ENCODE results near the gene DLGAP1. TPM values are rescaled to one million over a fixed set of nuclear protein-coding genes. Genes with fewer than 3 reads are reported as not detected.

Gene DLGAP1
- total and polyA plus RNA-seq, 7 experiments from 2014 or later, result 0.32 to 1.0 TPM; not detected in 5

DNA sequence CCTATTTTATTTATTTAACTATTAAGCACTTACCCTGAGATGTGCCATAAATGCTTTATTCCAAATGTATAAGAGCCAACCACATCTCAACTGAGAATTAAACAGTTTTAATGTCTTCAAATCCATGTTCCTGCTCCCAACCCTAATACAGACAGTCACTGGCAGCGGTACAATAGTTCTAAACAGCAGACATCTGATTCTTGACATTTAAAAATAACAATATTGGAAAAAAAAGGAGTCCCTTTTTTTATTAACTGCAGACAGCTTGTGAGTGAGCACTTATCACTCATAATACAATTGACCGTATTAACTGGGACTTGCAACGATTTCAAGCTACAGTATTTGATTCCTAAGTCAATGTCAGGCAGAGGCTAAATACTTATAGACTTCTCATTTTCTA lies 580.5 kb downstream of the DLGAP1 start:
- CTCF ChIA-PET, result no interaction called here
- Histone ChIP-seq H3K27ac (ENCODE audit: low read depth, low read length) (no peak overlapping the region), H3K4me1 (ENCODE audit: control insufficient read depth in 2 of 2, insufficient read depth in 2 of 2, low read length in 2 of 2) (no peaks in the 10 kb centered on the region), H3K4me3 (ENCODE audit: low read length) (no peak overlapping the region), H3K27me3 (ENCODE audit: control insufficient read depth in 2 of 2, insufficient read depth in 2 of 2, low read length in 2 of 2) (no peaks in the 10 kb centered on the region), H3K36me3 (ENCODE audit: control insufficient read depth in 2 of 3, insufficient read depth in 3 of 3, low read length in 3 of 3) (no peaks in the 10 kb centered on the region), H3K9me3 (ENCODE audit: control insufficient read depth in 2 of 3, low read length in 3 of 3) (no peaks in the 10 kb centered on the region)
- Mint-ChIP-seq H3K9me3 (peaks cover 0 to 3% (median 0%) of the 10 kb centered on the region in 11 donors), H3K4me1 (peaks cover 0 to 8% (median 0%) of the 10 kb centered on the region in 7 donors), H3K4me3 (no peak overlapping the region), H3K36me3 (no peaks in the 10 kb centered on the region), H3K27me3 (peaks cover 15 to 47% (median 39%) of the 10 kb centered on the region in 5 donors), H3K27ac (no peak overlapping the region)
- DNase-seq (no peak), ATAC-seq (no peak)
- POLR2A ChIA-PET, result no interaction called here
- intact Hi-C loops (cut with micrococcal nuclease), result no loop called here

DNA sequence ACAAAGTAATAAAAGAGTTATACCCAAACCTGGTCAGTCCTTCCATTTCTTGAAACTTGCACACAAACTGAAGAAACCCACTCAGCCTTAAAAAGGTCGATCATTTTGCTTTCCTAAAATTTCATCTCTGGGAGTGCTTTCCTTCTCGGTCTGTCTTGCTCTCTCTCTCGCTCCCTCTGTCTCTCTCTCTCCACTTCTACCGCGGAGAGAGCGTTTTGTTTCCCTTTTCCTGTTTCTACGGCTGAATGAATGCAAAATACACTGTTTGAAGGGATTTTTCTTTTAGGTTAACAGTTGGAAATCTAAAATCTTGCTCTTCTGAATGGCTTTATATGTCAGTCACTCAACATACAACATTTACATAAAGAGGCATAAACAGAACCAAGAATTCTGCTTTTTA lies 581.0 kb downstream of the DLGAP1 start:
- no peaks in the 10 kb centered on the region for H3K9me3 ChIP-seq (ENCODE audit: control insufficient read depth in 2 of 3, low read length in 3 of 3)
- H3K27ac ChIP-seq (ENCODE audit: low read depth, low read length), result no peak overlapping the region
- Mint-ChIP-seq H3K27ac (peak overlapping the region in 1 of 9 donors; percentile 43), H3K4me3 (no peak overlapping the region), H3K4me1 (peaks cover 0 to 8% (median 0%) of the 10 kb centered on the region in 7 donors), H3K36me3 (no peaks in the 10 kb centered on the region), H3K27me3 (peaks cover 15 to 47% (median 39%) of the 10 kb centered on the region in 5 donors), H3K9me3 (peaks cover 0 to 3% (median 0%) of the 10 kb centered on the region in 11 donors)
- DNase-seq (no peak), ATAC-seq (no peak)
- H3K4me1 ChIP-seq (ENCODE audit: control insufficient read depth in 2 of 2, insufficient read depth in 2 of 2, low read length in 2 of 2), result no peaks in the 10 kb centered on the region
- CTCF ChIA-PET, result no interaction called here
- intact Hi-C loops (cut with micrococcal nuclease), result no loop called here
- H3K27me3 ChIP-seq (ENCODE audit: control insufficient read depth in 2 of 2, insufficient read depth in 2 of 2, low read length in 2 of 2), result no peaks in the 10 kb centered on the region
- no peak overlapping the region for H3K4me3 ChIP-seq (ENCODE audit: low read length)
- POLR2A ChIA-PET, result no interaction called here
- no peaks in the 10 kb centered on the region for H3K36me3 ChIP-seq (ENCODE audit: control insufficient read depth in 2 of 3, insufficient read depth in 3 of 3, low read length in 3 of 3)

DNA sequence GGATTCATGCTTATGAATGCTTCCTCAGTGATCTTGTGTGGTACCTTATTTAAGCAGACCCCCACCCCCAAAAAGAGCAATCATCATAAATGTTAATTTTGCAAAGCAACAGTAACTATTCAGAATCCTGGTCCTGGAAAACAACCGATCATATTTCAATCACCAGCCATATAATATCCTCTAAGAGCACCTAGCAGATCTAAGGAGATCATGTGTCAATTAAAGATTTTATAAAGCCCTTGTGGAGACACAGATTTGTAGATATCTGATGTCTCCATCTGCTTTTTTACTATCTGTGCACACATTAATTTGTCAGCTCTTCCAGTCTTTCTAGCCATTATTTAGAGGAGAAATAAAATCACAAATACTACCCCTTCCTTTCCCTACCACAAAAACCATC lies 581.4 kb downstream of the DLGAP1 start:
- H3K4me1 ChIP-seq (ENCODE audit: control insufficient read depth in 2 of 2, insufficient read depth in 2 of 2, low read length in 2 of 2), result no peaks in the 10 kb centered on the region
- H3K27me3 ChIP-seq (ENCODE audit: control insufficient read depth in 2 of 2, insufficient read depth in 2 of 2, low read length in 2 of 2), result no peaks in the 10 kb centered on the region
- intact Hi-C loops (cut with micrococcal nuclease), result no loop called here
- Mint-ChIP-seq H3K27ac (no peak overlapping the region), H3K4me3 (no peak overlapping the region), H3K9me3 (peaks cover 0 to 2% (median 0%) of the 10 kb centered on the region in 11 donors), H3K4me1 (peaks cover 0 to 8% (median 0%) of the 10 kb centered on the region in 7 donors), H3K27me3 (peaks cover 16 to 46% (median 39%) of the 10 kb centered on the region in 5 donors), H3K36me3 (no peaks in the 10 kb centered on the region)
- ATAC-seq (no peak), DNase-seq (no peak)
- H3K36me3 ChIP-seq (ENCODE audit: control insufficient read depth in 2 of 3, insufficient read depth in 3 of 3, low read length in 3 of 3), result no peaks in the 10 kb centered on the region
- ChIA-PET POLR2A (no interaction called here), CTCF (no interaction called here)
- no peaks in the 10 kb centered on the region for H3K9me3 ChIP-seq (ENCODE audit: control insufficient read depth in 2 of 3, low read length in 3 of 3)
- no peak overlapping the region for H3K27ac ChIP-seq (ENCODE audit: low read depth, low read length)
- H3K4me3 ChIP-seq (ENCODE audit: low read length), result no peak overlapping the region

DNA sequence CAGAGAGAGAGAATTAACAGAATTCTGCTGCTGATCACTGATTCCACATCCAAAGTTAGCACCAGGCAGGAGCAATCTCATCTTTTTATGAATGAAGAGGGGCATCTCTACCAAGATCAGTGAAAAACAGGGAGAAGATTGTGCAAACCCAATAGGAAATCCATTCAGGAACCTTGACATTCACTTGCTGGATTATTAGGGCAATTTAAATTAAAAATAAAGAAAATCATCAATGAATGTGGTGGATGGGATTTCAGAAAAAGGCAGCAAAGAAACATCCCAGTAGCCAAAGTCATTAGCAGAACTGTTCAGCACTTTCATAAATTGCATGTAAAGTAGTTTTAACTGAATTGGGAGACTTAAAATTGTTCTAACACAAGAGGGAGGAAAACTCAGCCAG lies 581.9 kb downstream of the DLGAP1 start:
- H3K4me3 ChIP-seq (ENCODE audit: low read length), result no peak overlapping the region
- no peak overlapping the region for H3K27ac Mint-ChIP-seq
- ATAC-seq, result no peak
- H3K36me3 ChIP-seq (ENCODE audit: control insufficient read depth in 2 of 3, insufficient read depth in 3 of 3, low read length in 3 of 3), result no peaks in the 10 kb centered on the region
- H3K27ac ChIP-seq (ENCODE audit: low read depth, low read length), result no peak overlapping the region
- H3K27me3 ChIP-seq (ENCODE audit: control insufficient read depth in 2 of 2, insufficient read depth in 2 of 2, low read length in 2 of 2), result no peaks in the 10 kb centered on the region
- H3K4me1 ChIP-seq (ENCODE audit: control insufficient read depth in 2 of 2, insufficient read depth in 2 of 2, low read length in 2 of 2), result no peaks in the 10 kb centered on the region
- no peaks in the 10 kb centered on the region for H3K36me3 Mint-ChIP-seq
- no peak for DNase-seq
- H3K4me1 Mint-ChIP-seq, result peaks cover 0 to 8% (median 0%) of the 10 kb centered on the region in 7 donors
- no peak overlapping the region for H3K4me3 Mint-ChIP-seq
- ChIA-PET CTCF (no interaction called here), POLR2A (no interaction called here)
- no peaks in the 10 kb centered on the region for H3K9me3 ChIP-seq (ENCODE audit: control insufficient read depth in 2 of 3, low read length in 3 of 3)
- intact Hi-C loops (cut with micrococcal nuclease), result no loop called here
- no peaks in the 10 kb centered on the region for H3K9me3 Mint-ChIP-seq
- H3K27me3 Mint-ChIP-seq, result peaks cover 18 to 46% (median 39%) of the 10 kb centered on the region in 5 donors

DNA sequence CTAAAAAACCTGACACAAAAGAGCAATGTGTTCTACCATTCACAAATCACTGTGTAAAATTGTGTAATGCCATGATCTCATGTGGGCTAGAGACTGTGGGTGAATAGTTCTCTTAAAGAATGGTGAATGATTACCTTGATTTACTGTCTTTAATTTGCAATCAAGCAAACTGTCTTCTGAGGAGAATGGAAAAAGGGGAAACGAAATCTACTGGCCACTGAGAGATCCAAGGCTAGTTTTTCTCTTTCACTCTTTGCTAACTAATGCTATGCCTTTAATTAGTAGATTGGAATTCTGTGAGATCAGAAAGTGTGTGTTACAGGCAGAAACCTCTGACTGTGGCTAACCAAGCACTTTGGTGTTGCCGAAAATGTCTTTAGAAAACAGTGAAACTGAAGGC lies 582.5 kb downstream of the DLGAP1 start:
- ATAC-seq (no peak), DNase-seq (no peak)
- ChIA-PET CTCF (no interaction called here), POLR2A (no interaction called here)
- Histone ChIP-seq H3K36me3 (ENCODE audit: control insufficient read depth in 2 of 3, insufficient read depth in 3 of 3, low read length in 3 of 3) (no peaks in the 10 kb centered on the region), H3K27me3 (ENCODE audit: control insufficient read depth in 2 of 2, insufficient read depth in 2 of 2, low read length in 2 of 2) (no peaks in the 10 kb centered on the region), H3K9me3 (ENCODE audit: control insufficient read depth in 2 of 3, low read length in 3 of 3) (no peaks in the 10 kb centered on the region), H3K4me1 (ENCODE audit: control insufficient read depth in 2 of 2, insufficient read depth in 2 of 2, low read length in 2 of 2) (no peaks in the 10 kb centered on the region), H3K27ac (ENCODE audit: low read depth, low read length) (no peak overlapping the region), H3K4me3 (ENCODE audit: low read length) (no peak overlapping the region)
- H3K4me3 Mint-ChIP-seq, result no peak overlapping the region
- peaks cover 18 to 46% (median 34%) of the 10 kb centered on the region in 5 donors for H3K27me3 Mint-ChIP-seq
- intact Hi-C loops (cut with micrococcal nuclease), result no loop called here
- no peaks in the 10 kb centered on the region for H3K36me3 Mint-ChIP-seq
- no peaks in the 10 kb centered on the region for H3K9me3 Mint-ChIP-seq
- H3K27ac Mint-ChIP-seq, result no peak overlapping the region
- H3K4me1 Mint-ChIP-seq, result peaks cover 0 to 8% (median 0%) of the 10 kb centered on the region in 7 donors

DNA sequence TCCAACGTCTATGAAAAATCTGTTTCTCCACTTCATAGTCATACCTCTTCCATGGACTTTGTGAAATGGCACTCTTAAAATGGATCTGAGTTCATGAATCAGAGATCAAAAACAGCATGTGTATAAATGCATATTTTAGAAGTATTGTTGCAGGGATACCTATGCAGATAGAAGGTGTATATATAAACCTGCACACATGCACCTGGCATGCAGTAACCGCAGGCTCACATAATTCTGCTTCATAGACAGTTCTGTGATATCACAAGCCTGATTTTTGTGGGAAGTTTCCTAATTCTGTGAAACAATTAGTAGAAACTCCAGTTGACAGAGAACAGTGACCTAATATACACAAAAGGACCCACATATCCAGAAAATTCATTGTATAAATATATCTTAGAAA lies 583.4 kb downstream of the DLGAP1 start:
- intact Hi-C loops (cut with micrococcal nuclease), result loop anchor here in 1 of 2 donors (2.0 kb wide), 1 partner anchor 101 kb away; no protein-coding TSS in a partner anchor
- ChIA-PET CTCF (no interaction called here), POLR2A (no interaction called here)
- Histone ChIP-seq H3K9me3 (ENCODE audit: control insufficient read depth in 2 of 3, low read length in 3 of 3) (no peaks in the 10 kb centered on the region), H3K4me1 (ENCODE audit: control insufficient read depth in 2 of 2, insufficient read depth in 2 of 2, low read length in 2 of 2) (no peaks in the 10 kb centered on the region), H3K27me3 (ENCODE audit: control insufficient read depth in 2 of 2, insufficient read depth in 2 of 2, low read length in 2 of 2) (no peaks in the 10 kb centered on the region), H3K4me3 (ENCODE audit: low read length) (no peak overlapping the region), H3K27ac (ENCODE audit: low read depth, low read length) (no peak overlapping the region), H3K36me3 (ENCODE audit: control insufficient read depth in 2 of 3, insufficient read depth in 3 of 3, low read length in 3 of 3) (no peaks in the 10 kb centered on the region)
- no peaks in the 10 kb centered on the region for H3K9me3 Mint-ChIP-seq
- ATAC-seq (no peak), DNase-seq (no peak)
- no peak overlapping the region for H3K27ac Mint-ChIP-seq
- no peak overlapping the region for H3K4me3 Mint-ChIP-seq
- no peaks in the 10 kb centered on the region for H3K36me3 Mint-ChIP-seq
- H3K4me1 Mint-ChIP-seq, result peaks cover 0 to 8% (median 0%) of the 10 kb centered on the region in 7 donors
- H3K27me3 Mint-ChIP-seq, result peaks cover 24 to 46% (median 34%) of the 10 kb centered on the region in 5 donors

DNA sequence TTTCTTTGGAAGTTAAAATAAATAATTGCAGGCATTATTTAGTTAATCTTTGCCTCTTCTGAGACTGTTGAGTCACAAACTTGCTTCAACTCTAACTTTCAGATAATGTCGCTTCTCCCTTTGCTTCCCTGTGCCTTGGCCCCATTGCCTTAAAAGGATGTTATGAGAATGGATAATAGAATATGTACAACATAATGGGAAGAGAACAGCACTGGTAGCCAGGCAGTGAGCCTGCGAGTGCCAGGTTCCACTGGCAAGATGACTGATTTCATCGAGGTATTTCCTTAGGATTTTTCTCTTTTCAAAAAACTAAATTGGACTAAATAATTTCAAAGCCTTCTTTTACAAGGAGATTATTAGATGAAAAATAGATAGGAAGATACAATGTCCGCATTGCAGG lies 584.2 kb downstream of the DLGAP1 start:
- peaks cover 0 to 8% (median 0%) of the 10 kb centered on the region in 7 donors for H3K4me1 Mint-ChIP-seq
- H3K27ac Mint-ChIP-seq, result no peak overlapping the region
- intact Hi-C loops (cut with micrococcal nuclease), result loop anchor here in 1 of 2 donors (2.0 kb wide), 1 partner anchor 100 kb away; no protein-coding TSS in a partner anchor
- Histone ChIP-seq H3K4me3 (ENCODE audit: low read length) (no peak overlapping the region), H3K27ac (ENCODE audit: low read depth, low read length) (no peak overlapping the region), H3K9me3 (ENCODE audit: control insufficient read depth in 2 of 3, low read length in 3 of 3) (no peaks in the 10 kb centered on the region), H3K4me1 (ENCODE audit: control insufficient read depth in 2 of 2, insufficient read depth in 2 of 2, low read length in 2 of 2) (no peaks in the 10 kb centered on the region), H3K36me3 (ENCODE audit: control insufficient read depth in 2 of 3, insufficient read depth in 3 of 3, low read length in 3 of 3) (no peaks in the 10 kb centered on the region), H3K27me3 (ENCODE audit: control insufficient read depth in 2 of 2, insufficient read depth in 2 of 2, low read length in 2 of 2) (no peaks in the 10 kb centered on the region)
- no peak overlapping the region for H3K4me3 Mint-ChIP-seq
- H3K27me3 Mint-ChIP-seq, result peaks cover 24 to 39% (median 28%) of the 10 kb centered on the region in 5 donors
- no peak for DNase-seq
- CTCF ChIA-PET, result no interaction called here
- H3K9me3 Mint-ChIP-seq, result no peaks in the 10 kb centered on the region
- no peak for ATAC-seq
- POLR2A ChIA-PET, result no interaction called here
- H3K36me3 Mint-ChIP-seq, result no peaks in the 10 kb centered on the region

Measured in naive thymus-derived CD4-positive, alpha-beta T cell (primary cell).